Stimulated activated naive CD8-positive, alpha-beta T cell treated with anti-CD3 and anti-CD28 coated beads, Interleukin-15, amount 100 ng/mL, for 72 hours (primary cell): ENCODE results near the gene THSD7B.

Source experiments
- ATAC-seq: fragments of 150-1000 bp; cut with Tn5 transposase; 2 replicates; pipeline ENCODE4 v1.10.0; 2021; ENCODE audit warnings: mild to moderate bottlenecking, moderate library complexity
- DNase-seq, 2 donors: peaks; one replicate each; pipeline ENCODE4 v3.0.0; 2021 to 2022
- H3K27ac Mint-ChIP-seq, 2 donors: one replicate each; pipeline ENCODE4 v1.8.0; 2022; ENCODE audit warnings: mild to moderate bottlenecking in 2 of 2, mixed read lengths in 2 of 2, moderate library complexity in 2 of 2
- H3K27me3 Mint-ChIP-seq: one replicate; pipeline ENCODE4 v1.8.0; 2022; ENCODE audit warnings: mixed read lengths
- H3K4me1 Mint-ChIP-seq: one replicate; pipeline ENCODE4 v1.8.0; 2022; ENCODE audit warnings: mild to moderate bottlenecking, mixed read lengths
- H3K4me3 Mint-ChIP-seq, 2 donors: one replicate each; pipeline ENCODE4 v1.8.0; 2022; ENCODE audit warnings: mild to moderate bottlenecking in 2 of 2, mixed read lengths in 2 of 2, moderate library complexity in 1 of 2
- H3K9me3 Mint-ChIP-seq, 2 donors: one replicate each; pipeline ENCODE4 v1.8.0; 2022; ENCODE audit warnings: mixed read lengths in 2 of 2

THSD7B gene

GRCh38 chr2:137718786-137719185 is 953.4 kb downstream of the THSD7B start:
- DNase-seq, result no peak
- Mint-ChIP-seq H3K9me3 (peaks cover 14 to 15% of the 10 kb centered on the region in 2 donors), H3K27ac (no peak overlapping the region), H3K4me1 (no peaks in the 10 kb centered on the region), H3K4me3 (no peak overlapping the region), H3K27me3 (no peaks in the 10 kb centered on the region)
- ATAC-seq, result no peak

GRCh38 chr2:137721733-137722132 is 956.4 kb downstream of the THSD7B start:
- no peak overlapping the region for H3K27ac Mint-ChIP-seq
- no peak for ATAC-seq

GRCh38 chr2:137724912-137725311 is 959.6 kb downstream of the THSD7B start:
- no peak for ATAC-seq
- Mint-ChIP-seq H3K9me3 (peaks cover 6 to 19% of the 10 kb centered on the region in 2 donors), H3K4me3 (no peak overlapping the region), H3K27ac (no peak overlapping the region), H3K27me3 (no peaks in the 10 kb centered on the region), H3K4me1 (no peaks in the 10 kb centered on the region)
- no peak for DNase-seq

More at GRCh38 chr2:137721733-137722132, 956.4 kb downstream of the THSD7B start:
- no peaks in the 10 kb centered on the region for H3K27me3 Mint-ChIP-seq
- no peak for DNase-seq
- no peaks in the 10 kb centered on the region for H3K4me1 Mint-ChIP-seq
- peaks cover 14 to 19% of the 10 kb centered on the region in 2 donors for H3K9me3 Mint-ChIP-seq
- no peak overlapping the region for H3K4me3 Mint-ChIP-seq
